MM.1S (cell line): ENCODE data around the gene PARD3.

ENCODE experiments used
- DNase-seq: peaks from one replicate; pipeline ENCODE4 v3.0.0-alpha.2; 2015
- H2AFZ ChIP-seq: fragments of 300-600 bp; sonication (generic); 2 replicates; pipeline ENCODE4 v1.6.0; 2016; ENCODE audit warnings: antibody characterized with exemption, low read length
- H3F3A ChIP-seq: fragments of 300-600 bp; sonication (generic); 2 replicates; pipeline ENCODE4 v1.6.1; 2016; ENCODE audit warnings: mild to moderate bottlenecking, antibody characterized with exemption, low read length, moderate library complexity, mixed read lengths; ENCODE audit not compliant: insufficient read depth
- H3K27ac ChIP-seq: fragments of 300-600 bp; sonication (generic); 2 replicates; pipeline ENCODE4 v1.5.1; 2016; ENCODE audit warnings: mild to moderate bottlenecking, low read length
- H3K27me3 ChIP-seq: fragments of 300-600 bp; sonication (generic); replicated peaks from 2 replicates; pipeline ENCODE4 v1.6.0; 2016; ENCODE audit warnings: low read length; ENCODE audit not compliant: insufficient read depth
- H3K36me3 ChIP-seq: fragments of 300-600 bp; sonication (generic); replicated peaks from 2 replicates; pipeline ENCODE4 v1.6.1; 2016; ENCODE audit warnings: mild to moderate bottlenecking, low read length, mixed read lengths; ENCODE audit not compliant: insufficient read depth
- H3K4me1 ChIP-seq: fragments of 300-600 bp; sonication (generic); 2 replicates; pipeline ENCODE4 v1.6.1; 2016; ENCODE audit warnings: low read length, mixed read lengths
- H3K4me2 ChIP-seq: fragments of 300-600 bp; sonication (generic); 2 replicates; pipeline ENCODE4 v1.6.0; 2016; ENCODE audit warnings: low read depth, low read length
- H3K4me3 ChIP-seq: fragments of 300-600 bp; sonication (generic); 2 replicates; pipeline ENCODE4 v1.5.1; 2016; ENCODE audit warnings: low read length, mixed read lengths
- H3K79me2 ChIP-seq: fragments of 300-600 bp; sonication (generic); 2 replicates; pipeline ENCODE4 v1.6.1; 2016; ENCODE audit warnings: mixed run types, low read length, mixed read lengths
- H3K9ac ChIP-seq: fragments of 300-600 bp; sonication (generic); 2 replicates; pipeline ENCODE4 v1.6.1; 2016; ENCODE audit warnings: low read length, mixed read lengths
- H3K9me2 ChIP-seq: fragments of 300-600 bp; sonication (generic); replicated peaks from 2 replicates; pipeline ENCODE4 v1.6.1; 2016; ENCODE audit warnings: mild to moderate bottlenecking, low read length, mixed read lengths; ENCODE audit not compliant: insufficient read depth
- H3K9me3 ChIP-seq: fragments of 300-600 bp; sonication (generic); replicated peaks from 2 replicates; pipeline ENCODE4 v1.6.1; 2016; ENCODE audit warnings: mild to moderate bottlenecking, low read length, mixed read lengths; ENCODE audit not compliant: insufficient read depth
- H4K20me1 ChIP-seq: fragments of 300-600 bp; sonication (generic); 2 replicates; pipeline ENCODE4 v1.6.1; 2016; ENCODE audit warnings: mild to moderate bottlenecking, low read length, moderate library complexity, mixed read lengths; ENCODE audit not compliant: insufficient read depth
- EZH2 ChIP-seq: fragments of 300-600 bp; sonication (generic); optimal IDR thresholded peaks from 2 replicates; pipeline ENCODE3; 2017; ENCODE audit warnings: low read depth, mild to moderate bottlenecking, antibody characterized with exemption, low read length, mixed read lengths
- EZH2phosphoT487 ChIP-seq: fragments of 300-600 bp; sonication (generic); IDR thresholded peaks from 2 replicates; pipeline ENCODE4 v1.6.1; 2018; ENCODE audit warnings: antibody characterized with exemption, low read length
- TF ChIP-seq, protein P1 (sequence below): fragments of 300-600 bp; sonication (generic); IDR thresholded peaks from 2 replicates; pipeline ENCODE4 v1.5.1; 2016; ENCODE audit warnings: antibody characterized with exemption, low read length, mixed read lengths

Gene PARD3

DNA sequence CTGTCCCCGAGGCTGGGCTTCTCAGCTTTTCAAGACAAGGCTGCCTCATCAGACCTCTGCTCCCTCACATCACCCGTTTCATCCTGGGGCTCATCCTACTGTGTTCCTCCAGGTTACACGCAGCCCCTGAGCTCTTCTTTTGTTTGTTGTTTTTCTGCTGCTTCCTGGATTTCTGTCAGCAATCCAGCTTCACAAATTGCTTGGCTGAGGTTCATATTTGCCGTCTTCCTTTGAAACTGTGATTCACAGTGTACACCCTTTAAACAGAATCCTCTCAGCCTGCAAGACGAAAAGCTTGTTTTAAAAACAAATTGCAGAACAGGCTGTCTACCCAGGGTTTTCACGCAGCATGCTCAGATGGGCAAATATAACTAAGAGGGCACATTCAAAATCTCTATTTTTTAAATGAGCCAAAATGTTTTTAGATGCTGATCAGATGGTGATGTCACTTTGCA, 39.1 kb upstream of the PARD3 start:
- Histone ChIP-seq H3K4me1 (no peaks in the 10 kb centered on the region), H3K27ac (no peak overlapping the region), H3K27me3 (no peaks in the 10 kb centered on the region), H4K20me1 (no peaks in the 10 kb centered on the region), H3K4me3 (no peak overlapping the region), H3K79me2 (no peaks in the 10 kb centered on the region), H3K4me2 (no peak overlapping the region), H3K36me3 (no peaks in the 10 kb centered on the region), H3K9me3 (no peaks in the 10 kb centered on the region), H3F3A (no peaks in the 10 kb centered on the region), H3K9ac (no peak overlapping the region), H3K9me2 (no peaks in the 10 kb centered on the region), H2AFZ (no peak overlapping the region)
- TF ChIP-seq, protein P1, sequence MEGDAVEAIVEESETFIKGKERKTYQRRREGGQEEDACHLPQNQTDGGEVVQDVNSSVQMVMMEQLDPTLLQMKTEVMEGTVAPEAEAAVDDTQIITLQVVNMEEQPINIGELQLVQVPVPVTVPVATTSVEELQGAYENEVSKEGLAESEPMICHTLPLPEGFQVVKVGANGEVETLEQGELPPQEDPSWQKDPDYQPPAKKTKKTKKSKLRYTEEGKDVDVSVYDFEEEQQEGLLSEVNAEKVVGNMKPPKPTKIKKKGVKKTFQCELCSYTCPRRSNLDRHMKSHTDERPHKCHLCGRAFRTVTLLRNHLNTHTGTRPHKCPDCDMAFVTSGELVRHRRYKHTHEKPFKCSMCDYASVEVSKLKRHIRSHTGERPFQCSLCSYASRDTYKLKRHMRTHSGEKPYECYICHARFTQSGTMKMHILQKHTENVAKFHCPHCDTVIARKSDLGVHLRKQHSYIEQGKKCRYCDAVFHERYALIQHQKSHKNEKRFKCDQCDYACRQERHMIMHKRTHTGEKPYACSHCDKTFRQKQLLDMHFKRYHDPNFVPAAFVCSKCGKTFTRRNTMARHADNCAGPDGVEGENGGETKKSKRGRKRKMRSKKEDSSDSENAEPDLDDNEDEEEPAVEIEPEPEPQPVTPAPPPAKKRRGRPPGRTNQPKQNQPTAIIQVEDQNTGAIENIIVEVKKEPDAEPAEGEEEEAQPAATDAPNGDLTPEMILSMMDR, result no peak
- no peak for TF ChIP-seq EZH2
- TF ChIP-seq EZH2phosphoT487, result no peak
- no peak for DNase-seq

DNA sequence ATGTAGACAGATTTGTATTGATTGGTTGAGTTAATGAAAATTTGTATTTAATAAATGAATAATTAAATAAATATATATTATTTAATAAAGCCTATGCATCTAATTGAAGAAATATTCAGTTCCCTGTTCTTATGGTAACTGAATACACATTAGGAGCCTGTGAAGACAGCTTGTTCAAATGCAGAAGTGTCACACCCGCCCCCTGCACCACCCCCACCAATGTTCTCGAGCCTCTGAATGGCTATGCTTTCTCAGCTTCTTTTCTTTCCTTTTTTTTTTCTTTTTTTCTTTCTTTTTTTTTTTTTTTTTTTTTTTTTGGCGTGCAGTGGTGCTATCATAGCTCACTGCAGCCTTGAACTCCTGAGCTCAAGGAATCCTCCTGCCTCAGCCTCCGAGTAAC, 38.3 kb upstream of the PARD3 start:
- H3K9me2 ChIP-seq, result no peaks in the 10 kb centered on the region
- no peak overlapping the region for H3K4me2 ChIP-seq
- DNase-seq, result no peak
- no peaks in the 10 kb centered on the region for H4K20me1 ChIP-seq
- H3K4me1 ChIP-seq, result no peaks in the 10 kb centered on the region
- H3K36me3 ChIP-seq, result no peaks in the 10 kb centered on the region
- no peaks in the 10 kb centered on the region for H3K79me2 ChIP-seq
- no peaks in the 10 kb centered on the region for H3K27me3 ChIP-seq
- no peak overlapping the region for H3K9ac ChIP-seq
- no peaks in the 10 kb centered on the region for H3F3A ChIP-seq
- H3K9me3 ChIP-seq, result no peaks in the 10 kb centered on the region
- no peak overlapping the region for H3K27ac ChIP-seq
- TF ChIP-seq EZH2phosphoT487 (no peak), EZH2 (no peak)
- TF ChIP-seq, protein P1, result no peak
- H3K4me3 ChIP-seq, result no peak overlapping the region
- no peak overlapping the region for H2AFZ ChIP-seq

DNA sequence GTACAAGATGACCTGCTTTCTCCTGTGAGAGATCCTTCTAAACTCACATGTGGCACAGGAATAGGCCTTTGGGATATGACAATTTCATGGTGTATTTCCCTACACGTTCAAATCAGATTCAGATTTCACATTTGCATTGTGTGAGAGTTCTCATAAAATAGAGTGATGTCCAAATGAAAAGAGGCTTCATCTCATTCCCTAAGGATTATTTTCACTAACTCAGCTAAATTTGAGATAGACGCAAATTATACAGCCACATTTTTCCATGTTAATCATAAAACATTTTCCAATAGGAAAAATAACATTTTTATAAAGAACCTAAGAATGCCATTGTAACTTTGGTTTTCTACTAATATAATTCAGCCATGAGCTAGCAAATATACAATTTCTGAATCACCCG, 35.5 kb upstream of the PARD3 start:
- no peaks in the 10 kb centered on the region for H4K20me1 ChIP-seq
- no peaks in the 10 kb centered on the region for H3K4me1 ChIP-seq
- H3K79me2 ChIP-seq, result no peaks in the 10 kb centered on the region
- no peak overlapping the region for H2AFZ ChIP-seq
- H3K36me3 ChIP-seq, result no peaks in the 10 kb centered on the region
- no peaks in the 10 kb centered on the region for H3F3A ChIP-seq
- H3K4me2 ChIP-seq, result no peak overlapping the region
- no peaks in the 10 kb centered on the region for H3K27me3 ChIP-seq
- TF ChIP-seq EZH2 (no peak), EZH2phosphoT487 (no peak)
- TF ChIP-seq, protein P1, result no peak
- H3K27ac ChIP-seq, result no peak overlapping the region
- no peaks in the 10 kb centered on the region for H3K9me2 ChIP-seq
- no peaks in the 10 kb centered on the region for H3K9me3 ChIP-seq
- H3K9ac ChIP-seq, result no peak overlapping the region
- no peak for DNase-seq
- H3K4me3 ChIP-seq, result no peak overlapping the region
